ENCODE results near the gene DLG5. TPM values are rescaled to one million over a fixed set of nuclear protein-coding genes. Genes with fewer than 3 reads are reported as not detected.

The DLG5 gene
- total and polyA plus RNA-seq, 9 of the 15 experiments (the other 6 are each of a cell fraction or from before 2014, with no cell fraction given) = 1.4 to 26.8 (median 11.2) TPM

- TF ChIP-seq REST (IDR thresholded peaks at IDR 0.05; ENCODE audit: borderline replicate concordance) (peak; percentile 67; the same call in 1 of the 2 replicates), REST (CRISPR knock-in tag; IDR thresholded peaks at IDR 0.05; ENCODE audit: low read depth) (no peak), ZNF592 (IDR thresholded peaks at IDR 0.05) (peak; percentile 88), TCFL5 (CRISPR knock-in tag; conservative IDR thresholded peaks at IDR 0.05) (no peak), SMARCA5 (IDR thresholded peaks at IDR 0.05) (no peak), L3MBTL2 (IDR thresholded peaks at IDR 0.05) (peak; percentile 45; the same call in 1 of the 2 replicates), CC2D1A (IDR thresholded peaks at IDR 0.05) (peak; percentile 48; the same call in 1 of the 2 replicates), DLX4 (CRISPR knock-in tag; IDR thresholded peaks at IDR 0.05) (no peak), RB1 (IDR thresholded peaks at IDR 0.05; ENCODE audit: low read depth) (peak; percentile 43; the same call in 1 of the 2 replicates), KLF10 (CRISPR knock-in tag; IDR thresholded peaks at IDR 0.05) (no peak), POU5F1 (IDR thresholded peaks at IDR 0.05; ENCODE audit: borderline replicate concordance, low read depth, low read length, partially characterized antibody) (no peak), MNT (conservative IDR thresholded peaks at IDR 0.05) (0 out of 4 replicates have a peak, but pooled peaks have one; percentile 19 to 27), HDAC1 (IDR thresholded peaks at IDR 0.05) (0 out of 4 replicates have a peak, but pooled peaks of 1 of the 2 experiments have one; percentile 4)
Measured at GRCh38 chr10:77907900-77908717, 18.4 kb downstream of the DLG5 start (continued).
